Panc1 (cell line): ENCODE results near the gene MAGEC2. TPM values are rescaled to one million over a fixed set of nuclear protein-coding genes. Genes with fewer than 3 reads are reported as not detected.

Experiments used
- ATAC-seq: fragments of 200-7000 bp; cut with Tn5 transposase; 2 replicates; pipeline ENCODE4 v1.9.1; 2020; ENCODE audit warnings: mild to moderate bottlenecking, moderate library complexity
- BruUV-seq: library from RNA; stranded (reverse); fragments of 400-500 nt; replicated peaks from 2 replicates; lab custom pipeline; 2021; lab: Mats Ljungman, UMichigan
- CTCF ChIA-PET: fragments of 300-600 bp; sonication (Branson Sonifier 250); formaldehyde crosslinking; loops from one replicate; lab custom pipeline; 2022; ENCODE audit warnings: antibody characterized with exemption; lab: Charles Lee
- POLR2A ChIA-PET: fragments of 300-600 bp; sonication (Branson Sonifier 250); formaldehyde crosslinking; loops from one replicate; lab custom pipeline; 2022; ENCODE audit warnings: antibody characterized with exemption; lab: Charles Lee
- DNase-seq: peaks from one replicate; pipeline ENCODE4 v3.0.0-alpha.2; 2010; ENCODE audit warnings: low read depth, low spot score
- H3K27ac ChIP-seq: 2 replicates; pipeline ENCODE4 v1.5.1; 2011; ENCODE audit warnings: mild to moderate bottlenecking, low read length, inconsistent platforms
- H3K27me3 ChIP-seq: fragments of 200-500 bp; sonication (Bioruptor generic); 2 replicates; pipeline ENCODE4 v1.6.0; 2014; ENCODE audit warnings: low read length, inconsistent platforms; ENCODE audit not compliant: control insufficient read depth, insufficient read depth
- H3K36me3 ChIP-seq: fragments of 200-500 bp; sonication (Bioruptor generic); 2 replicates; pipeline ENCODE4 v1.5.1; 2014; ENCODE audit warnings: inconsistent platforms, mild to moderate bottlenecking, low read length, moderate library complexity; ENCODE audit not compliant: control insufficient read depth, insufficient read depth
- H3K4me1 ChIP-seq: 2 replicates; pipeline ENCODE4 v1.5.1; 2011; ENCODE audit warnings: inconsistent platforms, mild to moderate bottlenecking, low read length, moderate library complexity; ENCODE audit not compliant: control insufficient read depth, insufficient read depth
- H3K4me3 ChIP-seq, 2 experiments: 2 replicates each; pipeline ENCODE4 v1.5.1; 2011 to 2012; ENCODE audit warnings: low read depth in 2 of 2, low read length in 2 of 2, mild to moderate bottlenecking in 2 of 2, inconsistent platforms in 1 of 2, moderate library complexity in 1 of 2
- H3K9me3 ChIP-seq: fragments of 200-500 bp; sonication (Bioruptor generic); 2 replicates; pipeline ENCODE4 v1.5.1; 2014; ENCODE audit warnings: low read depth, mild to moderate bottlenecking, inconsistent platforms, low read length, moderate library complexity; ENCODE audit not compliant: control insufficient read depth, insufficient read depth
- CTCF ChIP-seq: fragments of 450-650 bp; IDR thresholded peaks from 2 replicates; pipeline ENCODE4 v1.5.1; 2017; ENCODE audit warnings: mild to moderate bottlenecking
- POLR2AphosphoS5 ChIP-seq: IDR thresholded peaks from 2 replicates; pipeline ENCODE4 v1.6.1; 2012; ENCODE audit warnings: mild to moderate bottlenecking, low read depth, low read length, moderate library complexity
- REST ChIP-seq, 2 experiments: IDR thresholded peaks; 2 replicates each; pipeline ENCODE4 v1.6.1; 2011 to 2012; ENCODE audit warnings: low read depth in 2 of 2, control low read depth in 1 of 2, low read length in 1 of 2, mild to moderate bottlenecking in 1 of 2, moderate library complexity in 1 of 2; ENCODE audit not compliant: insufficient read depth in 1 of 2
- SIN3A ChIP-seq: IDR thresholded peaks from 2 replicates; pipeline ENCODE4 v1.6.1; 2012; ENCODE audit warnings: low read depth, mild to moderate bottlenecking, low read length, moderate library complexity, borderline replicate concordance; ENCODE audit not compliant: insufficient read depth
- TCF7L2 ChIP-seq: IDR thresholded peaks from 2 replicates; pipeline ENCODE4 v1.6.1; 2011; ENCODE audit warnings: mild to moderate bottlenecking, low read depth, low read length, inconsistent platforms
- in situ Hi-C: cut with HindIII; loops from 2 replicates; pipeline ENCODE4 v1.10.0; 2016; ENCODE audit warnings: low sequenced_read_pairs, low pct_unique_long_range_greater_than_20kb
- intact Hi-C: fragments of 100-400 bp; cut with micrococcal nuclease; formaldehyde crosslinking; loops from one replicate; pipeline ENCODE4 v1.10.0; 2022; ENCODE audit not compliant: unreplicated experiment
- total RNA-seq: library from RNA; stranded (reverse); gene quantifications from one replicate; pipeline ENCODE4 v1.2.1, GENCODE V29; 2021; ENCODE audit not compliant: unreplicated experiment

The MAGEC2 gene
- total RNA-seq, 1 experiment from 2014 or later = not detected

DNA sequence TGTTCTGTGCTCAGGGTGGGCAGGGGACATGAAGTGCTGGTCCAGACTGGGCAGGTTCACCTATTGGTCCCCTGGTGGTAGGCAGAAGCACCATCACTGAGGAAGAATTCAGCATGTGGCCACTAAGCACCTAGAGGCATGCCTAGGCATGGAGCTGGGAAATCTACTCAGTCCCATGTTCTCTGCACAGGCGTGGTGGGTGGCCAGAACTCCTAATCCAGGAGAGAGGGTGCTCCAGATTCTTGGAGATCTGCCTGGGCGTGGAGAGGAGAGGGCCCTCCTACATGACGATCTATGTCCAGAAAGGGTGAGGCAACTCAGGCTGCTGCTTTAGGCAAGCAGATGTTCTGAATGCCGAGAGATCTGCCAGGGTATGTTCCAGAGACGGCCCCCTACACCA is 44.6 kb upstream of the MAGEC2 start:
- no peak overlapping the region for H3K27ac ChIP-seq
- ChIA-PET CTCF (no interaction called here), POLR2A (no interaction called here)
- no peaks in the 10 kb centered on the region for H3K4me1 ChIP-seq
- H3K36me3 ChIP-seq = no peaks in the 10 kb centered on the region
- DNase-seq (no peak), ATAC-seq (no peak)
- intact Hi-C loops = no loop called here
- H3K4me3 ChIP-seq = no peak overlapping the region
- BruUV-seq = no TSS peak
- H3K9me3 ChIP-seq = no peaks in the 10 kb centered on the region
- in situ Hi-C loops = no loop called here
- TF ChIP-seq POLR2AphosphoS5 = no peak
- no peak for TF ChIP-seq REST (IDR thresholded peaks at IDR 0.05; ENCODE audit: insufficient read depth in 1 of 2, low read depth in 2 of 2, low read length in 1 of 2)
- TF ChIP-seq SIN3A = no peak
- TF ChIP-seq CTCF = no peak
- TF ChIP-seq TCF7L2 = no peak
- no peaks in the 10 kb centered on the region for H3K27me3 ChIP-seq

- POLR2A ChIA-PET = no interaction called here
- in situ Hi-C loops = no loop called here
Measured at GRCh38 chrX:142244568-142244967, 39.5 kb upstream of the MAGEC2 start.

More at GRCh38 chrX:142244568-142244967, 39.5 kb upstream of the MAGEC2 start:
- TF ChIP-seq CTCF (no peak), POLR2AphosphoS5 (no peak), TCF7L2 (no peak), REST (IDR thresholded peaks at IDR 0.05; ENCODE audit: insufficient read depth in 1 of 2, low read depth in 2 of 2, low read length in 1 of 2) (no peak), SIN3A (no peak)
- DNase-seq = no peak
- Histone ChIP-seq H3K9me3 (no peaks in the 10 kb centered on the region), H3K4me3 (no peak overlapping the region), H3K27ac (no peak overlapping the region), H3K36me3 (no peaks in the 10 kb centered on the region), H3K4me1 (no peaks in the 10 kb centered on the region), H3K27me3 (no peaks in the 10 kb centered on the region)
- ATAC-seq = no peak
- CTCF ChIA-PET = no interaction called here
- intact Hi-C loops = no loop called here
- BruUV-seq = no TSS peak
